Endothelial cell of umbilical vein (primary cell): ENCODE data around the gene ZNF48. TPM values are rescaled to one million over a fixed set of nuclear protein-coding genes. Genes with fewer than 3 reads are reported as not detected.

Source experiments
- polyA plus RNA-seq, 4 experiments: library from polyadenylated mRNA; depleted of rRNA in 3 of 4; stranded (reverse) in 3 of 4; unstranded in 1 of 4; fragments of >200 nt; gene quantifications; 2 replicates each; pipeline versions ENCODE4 v1.2.1 to v1.2.3, GENCODE V29; 2011 to 2012; ENCODE audit warnings: missing spikeins in 1 of 4
- small RNA-seq: library from RNA; depleted of rRNA; stranded (forward); fragments of <200 nt; gene quantifications from one replicate; pipeline ENCODE3, GENCODE V24; 2012; ENCODE audit warnings: low replicate concordance, low read depth; ENCODE audit not compliant: insufficient read depth, insufficient read length
- total RNA-seq: library from RNA; stranded (reverse); gene quantifications from 2 replicates; pipeline ENCODE4 v1.2.3, GENCODE V29; 2021

The ZNF48 gene
- total and polyA plus RNA-seq, 2 donors (not counting 3 experiments of a cell fraction or from before 2014, with no cell fraction given) = 15.3 to 16.1 TPM

Small RNA genes lying within 50 kb of the gene (small RNA-seq; reads per million reads assigned to genes)
- gene RF00406 = 0.88 reads per million

Other genes with a start within 250 kb of the ZNF48 start
- gene CORO1A, start 211.8 kb upstream of the ZNF48 start, total RNA-seq = 6.1 and 6.6 TPM in 2 replicates
- gene CORO1A, start 211.8 kb upstream of the ZNF48 start, polyA plus RNA-seq = 4.7 and 6.4 TPM in 2 replicates
- gene BOLA2B, start 201.8 kb upstream of the ZNF48 start, total RNA-seq = 161 and 173 TPM in 2 replicates
- 310 and 354 TPM in 2 replicates for gene BOLA2B, start 201.8 kb upstream of the ZNF48 start, polyA plus RNA-seq
- gene SLX1A, start 201.5 kb upstream of the ZNF48 start, total RNA-seq = 30.9 and 77.9 TPM in 2 replicates
- gene SLX1A, start 201.5 kb upstream of the ZNF48 start, polyA plus RNA-seq = 28.9 and 29.8 TPM in 2 replicates
- 12.2 and 18.1 TPM in 2 replicates for gene SULT1A3, start 196.2 kb upstream of the ZNF48 start, total RNA-seq
- 4.8 and 5.1 TPM in 2 replicates for gene SULT1A3, start 196.2 kb upstream of the ZNF48 start, polyA plus RNA-seq
- 19.3 and 23.5 TPM in 2 replicates for gene NPIPB13, start 146.9 kb upstream of the ZNF48 start, total RNA-seq
- gene NPIPB13, start 146.9 kb upstream of the ZNF48 start, polyA plus RNA-seq = 4.4 and 7.8 TPM in 2 replicates
- gene CD2BP2, start 40.1 kb upstream of the ZNF48 start, total RNA-seq = 75.7 and 76.4 TPM in 2 replicates
- 35.3 and 47.2 TPM in 2 replicates for gene CD2BP2, start 40.1 kb upstream of the ZNF48 start, polyA plus RNA-seq
- 57.4 and 63.0 TPM in 2 replicates for gene TBC1D10B, start 24.9 kb upstream of the ZNF48 start, total RNA-seq
- 37.0 and 37.1 TPM in 2 replicates for gene TBC1D10B, start 24.9 kb upstream of the ZNF48 start, polyA plus RNA-seq
- 1.3 TPM in 1 of 2 replicates, not detected in the other for gene MYL11, start 20.6 kb upstream of the ZNF48 start, total RNA-seq
- gene MYL11, start 20.6 kb upstream of the ZNF48 start, polyA plus RNA-seq = not detected in 2 replicates
- 0.75 and 1.2 TPM in 2 replicates for gene SEPTIN1, start 12.9 kb upstream of the ZNF48 start, total RNA-seq
- gene SEPTIN1, start 12.9 kb upstream of the ZNF48 start, polyA plus RNA-seq = 0.06 and 0.07 TPM in 2 replicates
- gene ZNF771, start 12.2 kb downstream of the ZNF48 start, total RNA-seq = 10.3 and 11.7 TPM in 2 replicates
- gene ZNF771, start 12.2 kb downstream of the ZNF48 start, polyA plus RNA-seq = 16.8 and 28.8 TPM in 2 replicates
- 65.2 and 68.0 TPM in 2 replicates for gene DCTPP1, start 34.6 kb downstream of the ZNF48 start, total RNA-seq
- 82.0 and 88.6 TPM in 2 replicates for gene DCTPP1, start 34.6 kb downstream of the ZNF48 start, polyA plus RNA-seq
- 32.0 and 32.8 TPM in 2 replicates for gene SEPHS2, start 50.5 kb downstream of the ZNF48 start, total RNA-seq
- gene SEPHS2, start 50.5 kb downstream of the ZNF48 start, polyA plus RNA-seq = 19.4 and 22.9 TPM in 2 replicates
- gene ITGAL, start 77.3 kb downstream of the ZNF48 start, total RNA-seq = not detected in 2 replicates
- not detected in 2 replicates for gene ITGAL, start 77.3 kb downstream of the ZNF48 start, polyA plus RNA-seq
- gene ZNF768, start 131.1 kb downstream of the ZNF48 start, total RNA-seq = 24.7 and 25.1 TPM in 2 replicates
- gene ZNF768, start 131.1 kb downstream of the ZNF48 start, polyA plus RNA-seq = 24.2 and 35.2 TPM in 2 replicates
- gene ZNF747, start 139.4 kb downstream of the ZNF48 start, total RNA-seq = 7.2 and 8.6 TPM in 2 replicates
- 6.4 and 7.0 TPM in 2 replicates for gene ZNF747, start 139.4 kb downstream of the ZNF48 start, polyA plus RNA-seq
- gene ZNF764, start 163.0 kb downstream of the ZNF48 start, total RNA-seq = 10.7 and 12.1 TPM in 2 replicates
- 5.0 and 7.9 TPM in 2 replicates for gene ZNF764, start 163.0 kb downstream of the ZNF48 start, polyA plus RNA-seq
- 10.5 and 10.9 TPM in 2 replicates for gene ZNF688, start 176.3 kb downstream of the ZNF48 start, total RNA-seq
- 5.4 and 7.5 TPM in 2 replicates for gene ZNF688, start 176.3 kb downstream of the ZNF48 start, polyA plus RNA-seq
- 17.6 and 21.9 TPM in 2 replicates for gene ZNF785, start 190.3 kb downstream of the ZNF48 start, total RNA-seq
- 7.8 and 9.7 TPM in 2 replicates for gene ZNF785, start 190.3 kb downstream of the ZNF48 start, polyA plus RNA-seq
- 6.8 and 8.4 TPM in 2 replicates for gene ZNF689, start 215.0 kb downstream of the ZNF48 start, total RNA-seq
- gene ZNF689, start 215.0 kb downstream of the ZNF48 start, polyA plus RNA-seq = 7.5 and 9.2 TPM in 2 replicates